ENCODE measurements around the gene YIPF3. TPM values are rescaled to one million over a fixed set of nuclear protein-coding genes. Genes with fewer than 3 reads are reported as not detected.

The YIPF3 gene
- total and polyA plus RNA-seq, 2 experiments from 2014 or later = 166 to 198 TPM

- Histone ChIP-seq H3K4me2 (peak overlapping the region; percentile 62), H3K79me2 (peaks cover 17% of the 10 kb centered on the region), H3K9me3 (ENCODE audit: low read depth) (no peaks in the 10 kb centered on the region), H3K27me3 (no peaks in the 10 kb centered on the region), H3K36me3 (replicated peaks; ENCODE audit: insufficient read depth, low read depth) (no peaks in the 10 kb centered on the region), H3K9me2 (replicated peaks; ENCODE audit: insufficient read depth) (no peaks in the 10 kb centered on the region), H4K20me1 (ENCODE audit: insufficient read depth, poor library complexity, severe bottlenecking) (peaks cover 30% of the 10 kb centered on the region), H3K4me1 (ENCODE audit: insufficient read depth) (peaks cover 46% of the 10 kb centered on the region), H3K4me3 (no peak overlapping the region), H2AFZ (no peak overlapping the region), H3K27ac (peak overlapping the region; percentile 55)
- TF ChIP-seq EZH2 (IDR thresholded peaks at IDR 0.05; ENCODE audit: borderline replicate concordance) (no peak), CTCF (IDR thresholded peaks at IDR 0.05; ENCODE audit: poor library complexity) (peak; percentile 63), EZH2phosphoT487 (IDR thresholded peaks at IDR 0.05; ENCODE audit: low read depth, severe bottlenecking, unreplicated experiment) (no peak)
- peak; percentile 71 for DNase-seq (ENCODE audit: low spot score)
- WGBS (ENCODE audit: low lambda C conversion rate, missing lambda C conversion rate) = 52% methylated on average over 18 of the region's 18 CpGs
Observed at GRCh38 chr6:43496370-43497128, 20.2 kb downstream of the YIPF3 start.

GRCh38 chr6:43495409-43495941 lies 21.3 kb downstream of the YIPF3 start:
- Histone ChIP-seq H3K9me3 (ENCODE audit: low read depth) (no peaks in the 10 kb centered on the region), H3K79me2 (peaks cover 17% of the 10 kb centered on the region), H3K4me3 (no peak overlapping the region), H3K4me2 (no peak overlapping the region), H3K36me3 (replicated peaks; ENCODE audit: insufficient read depth, low read depth) (no peaks in the 10 kb centered on the region), H4K20me1 (ENCODE audit: insufficient read depth, poor library complexity, severe bottlenecking) (peaks cover 30% of the 10 kb centered on the region), H3K27me3 (no peaks in the 10 kb centered on the region), H3K9me2 (replicated peaks; ENCODE audit: insufficient read depth) (no peaks in the 10 kb centered on the region), H2AFZ (no peak overlapping the region), H3K27ac (peak overlapping the region; percentile 55), H3K4me1 (ENCODE audit: insufficient read depth) (peaks cover 47% of the 10 kb centered on the region)
- TF ChIP-seq EZH2phosphoT487 (IDR thresholded peaks at IDR 0.05; ENCODE audit: low read depth, severe bottlenecking, unreplicated experiment) (no peak), CTCF (IDR thresholded peaks at IDR 0.05; ENCODE audit: poor library complexity) (no peak), EZH2 (IDR thresholded peaks at IDR 0.05; ENCODE audit: borderline replicate concordance) (no peak)
- DNase-seq (ENCODE audit: low spot score) = no peak
- 86% methylated on average over 4 of the region's 4 CpGs for WGBS (ENCODE audit: low lambda C conversion rate, missing lambda C conversion rate)

GRCh38 chr6:43494766-43495165 lies 22.0 kb downstream of the YIPF3 start:
- WGBS (ENCODE audit: low lambda C conversion rate, missing lambda C conversion rate) = 96% methylated on average over 4 of the region's 4 CpGs
- no peak overlapping the region for H2AFZ ChIP-seq
- H3K4me2 ChIP-seq = no peak overlapping the region
- DNase-seq (ENCODE audit: low spot score) = no peak
- H3K4me3 ChIP-seq = no peak overlapping the region
- H3K79me2 ChIP-seq = peaks cover 23% of the 10 kb centered on the region
- TF ChIP-seq EZH2phosphoT487 (IDR thresholded peaks at IDR 0.05; ENCODE audit: low read depth, severe bottlenecking, unreplicated experiment) (no peak), CTCF (IDR thresholded peaks at IDR 0.05; ENCODE audit: poor library complexity) (no peak), EZH2 (IDR thresholded peaks at IDR 0.05; ENCODE audit: borderline replicate concordance) (no peak)
- peaks cover 30% of the 10 kb centered on the region for H4K20me1 ChIP-seq (ENCODE audit: insufficient read depth, poor library complexity, severe bottlenecking)
- H3K27me3 ChIP-seq = no peaks in the 10 kb centered on the region
- peak overlapping the region; percentile 3 for H3K27ac ChIP-seq
- H3K36me3 ChIP-seq (replicated peaks; ENCODE audit: insufficient read depth, low read depth) = no peaks in the 10 kb centered on the region
- no peaks in the 10 kb centered on the region for H3K9me3 ChIP-seq (ENCODE audit: low read depth)
- H3K4me1 ChIP-seq (ENCODE audit: insufficient read depth) = peaks cover 47% of the 10 kb centered on the region
- no peaks in the 10 kb centered on the region for H3K9me2 ChIP-seq (replicated peaks; ENCODE audit: insufficient read depth)

Data from hepatocyte (in vitro differentiated cells).